Fibroblast of villous mesenchyme (primary cell): ENCODE data around the gene ZNF669. TPM values are rescaled to one million over a fixed set of nuclear protein-coding genes. Genes with fewer than 3 reads are reported as not detected.

Experiments
- DNase-seq: peaks from one replicate; pipeline ENCODE4 v3.0.0-alpha.2; 2010; ENCODE audit warnings: low read depth
- H3K4me3 ChIP-seq: 2 replicates; pipeline ENCODE4 v1.5.1; 2011; ENCODE audit warnings: low read depth, mild to moderate bottlenecking, low read length
- CTCF ChIP-seq: IDR thresholded peaks from 2 replicates; pipeline ENCODE4 v1.5.1; 2012; ENCODE audit warnings: low read depth, mild to moderate bottlenecking, low read length; ENCODE audit not compliant: insufficient read depth
- total RNA-seq: library from RNA; depleted of rRNA; stranded (reverse); fragments of >200 nt; gene quantifications from 2 replicates; pipeline ENCODE4 v1.2.3, GENCODE V29; 2012

ZNF669 gene
- total RNA-seq, 1 donor, result 13.0 TPM

- H3K4me3 ChIP-seq, result no peak overlapping the region
- no peak for DNase-seq
- no peak for TF ChIP-seq CTCF
Measured at GRCh38 chr1:247096112-247096511, 8.0 kb downstream of the ZNF669 start.

GRCh38 chr1:247090455-247090854 lies 13.7 kb downstream of the ZNF669 start:
- H3K4me3 ChIP-seq, result no peak overlapping the region
- no peak for TF ChIP-seq CTCF
- no peak for DNase-seq

DNA sequence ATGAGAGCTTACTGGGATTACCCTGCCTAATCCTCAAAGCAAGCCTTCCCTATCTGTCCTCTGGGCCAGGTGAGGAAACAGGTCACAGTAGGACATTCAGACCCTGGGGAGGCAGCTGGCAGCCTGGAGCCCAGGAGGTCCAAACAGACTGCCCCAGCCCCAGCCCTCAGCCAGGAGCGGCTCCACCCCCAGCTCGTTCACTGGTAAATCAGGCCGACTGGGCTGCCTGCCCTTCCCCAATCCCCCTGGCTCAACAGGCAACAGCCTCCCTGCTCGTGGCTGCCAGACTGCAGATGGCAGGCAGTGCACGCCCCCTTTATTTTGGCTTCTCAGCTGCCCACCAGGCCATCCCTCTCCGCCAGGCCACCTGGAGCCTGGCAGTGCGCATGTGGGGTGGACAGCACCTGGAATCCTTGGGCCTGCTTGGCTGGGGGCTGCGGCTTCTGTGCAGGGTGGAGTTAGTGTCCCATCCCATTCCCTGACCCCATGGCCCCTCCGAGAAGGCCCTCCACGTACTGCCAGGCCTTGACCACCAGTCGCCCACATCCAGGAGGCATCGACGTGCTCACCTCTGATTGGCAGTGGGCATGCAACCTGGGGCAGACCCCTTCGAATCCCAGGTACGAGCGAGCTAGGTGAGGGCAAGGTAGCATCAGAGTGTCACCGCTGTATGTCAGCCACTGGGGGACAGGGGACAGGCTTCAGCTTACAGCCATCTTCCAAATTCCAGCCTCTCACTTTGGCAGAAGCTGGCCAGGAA lies 14.4 kb downstream of the ZNF669 start:
- H3K4me3 ChIP-seq, result no peak overlapping the region
- DNase-seq, result no peak
- TF ChIP-seq CTCF, result no peak

GRCh38 chr1:247088967-247089366 lies 15.2 kb downstream of the ZNF669 start:
- no peak for TF ChIP-seq CTCF
- H3K4me3 ChIP-seq, result no peak overlapping the region
- no peak for DNase-seq

DNA sequence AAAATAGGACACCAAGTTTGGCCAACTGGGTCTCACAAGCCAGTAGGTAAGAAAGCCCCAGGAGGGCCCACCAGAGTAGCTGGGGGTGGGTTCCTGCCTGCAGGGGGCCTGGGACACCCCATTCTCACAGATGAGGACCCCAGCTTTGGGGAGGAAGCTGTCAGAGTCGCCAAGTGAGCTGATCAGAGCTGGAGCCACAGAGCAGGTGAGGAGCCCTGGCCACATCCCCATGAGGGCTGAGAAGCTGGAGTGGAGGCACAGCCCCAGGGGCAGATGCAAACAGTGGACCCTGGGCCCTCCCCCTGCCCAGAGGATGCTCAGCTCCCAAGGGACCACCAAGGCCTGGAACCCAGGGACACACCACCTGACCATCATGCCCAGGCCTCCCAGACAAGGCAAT lies 16.9 kb downstream of the ZNF669 start:
- no peak for DNase-seq
- TF ChIP-seq CTCF, result no peak

DNA sequence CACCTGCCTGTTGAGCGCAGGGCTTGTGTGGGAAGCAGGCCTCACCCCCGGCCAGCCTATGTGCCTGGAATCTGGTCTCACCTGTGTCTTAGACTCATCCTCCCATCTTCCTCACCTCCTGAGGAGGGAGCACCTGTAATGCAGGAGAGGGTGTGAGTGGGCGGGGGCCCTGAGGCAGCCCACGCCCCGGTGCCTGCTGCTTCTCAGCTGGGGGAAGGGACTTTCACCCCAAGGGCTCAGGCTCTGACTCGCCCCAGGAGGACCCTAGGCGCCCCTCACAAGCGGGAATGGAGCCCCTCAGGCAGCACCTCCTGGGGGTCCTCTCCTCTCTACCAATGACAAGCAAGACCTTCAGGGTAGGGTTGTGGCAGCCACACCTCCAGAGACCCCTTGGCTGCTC lies 18.8 kb downstream of the ZNF669 start:
- H3K4me3 ChIP-seq, result no peak overlapping the region

More for the DNA sequence above, 16.9 kb downstream of the ZNF669 start:
- H3K4me3 ChIP-seq, result no peak overlapping the region

More for the DNA sequence above, 18.8 kb downstream of the ZNF669 start:
- no peak for TF ChIP-seq CTCF
- no peak for DNase-seq
